WI38 (cell line): Measurements from ENCODE around the gene GYS1.
"Not testable (repeated sequence)": the region's sequence is repeated elsewhere in the genome, so short reads cannot be mapped to it uniquely, and the experiment has no call there.

Experiments
- H3K4me3 ChIP-seq: 2 replicates; pipeline ENCODE4 v1.5.1; 2011; ENCODE audit warnings: low read depth, mild to moderate bottlenecking, control low read depth, low read length
- TF ChIP-seq, protein P1 (sequence below): IDR thresholded peaks from 2 replicates; pipeline ENCODE4 v1.5.1; 2012; ENCODE audit warnings: low read depth, mild to moderate bottlenecking, control low read depth, low read length

The GYS1 gene

DNA sequence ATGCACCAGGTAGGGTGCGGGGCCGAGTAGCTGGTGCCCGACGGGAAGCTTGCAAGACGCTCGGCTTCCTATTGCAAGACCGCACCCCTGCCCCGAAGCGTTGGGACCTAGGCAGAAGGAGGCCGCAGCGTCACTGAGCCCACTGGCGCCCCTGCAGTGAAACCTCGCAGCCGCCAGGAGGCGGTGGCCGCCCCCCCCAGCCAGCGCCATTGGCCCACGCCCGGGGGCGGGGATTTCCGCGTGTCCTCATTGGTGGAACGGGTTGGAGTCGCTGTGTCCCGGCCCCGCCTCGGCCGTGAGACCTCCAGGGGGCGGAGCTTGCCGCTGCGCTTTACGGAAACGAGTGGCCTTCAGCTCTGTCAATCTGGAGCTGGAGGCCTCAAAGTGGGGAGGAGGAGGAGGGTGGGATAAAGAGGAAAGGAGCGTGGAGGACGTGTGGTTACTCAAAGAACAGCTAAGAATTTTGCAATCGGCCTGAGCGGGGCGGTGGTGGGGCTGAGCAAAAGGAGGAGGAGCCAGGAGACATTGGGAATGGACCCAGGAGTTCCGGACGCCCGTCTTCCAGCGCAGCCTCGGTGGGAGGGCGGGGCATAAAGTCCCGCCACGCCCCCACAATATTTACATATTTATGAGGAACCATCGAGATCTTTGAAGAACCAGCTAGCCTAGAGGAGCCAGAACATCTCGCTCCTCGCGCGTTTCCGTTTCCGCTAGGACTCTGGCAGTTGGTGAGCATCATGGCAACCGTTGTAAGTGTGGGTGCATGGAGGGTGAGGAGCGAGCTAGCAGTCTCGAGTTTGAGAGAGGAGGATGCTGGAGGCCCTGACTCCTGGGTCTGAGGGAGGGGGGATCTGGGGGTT is at the start of gene GYS1, which contains the start of gene RUVBL2:
Gene GYS1 (minus strand): TSS at position 135 of the 860 bp plus-strand sequence. CDS start 197 bp downstream, outside the sequence.
Gene RUVBL2 (plus strand): TSS at position 713 of the 860 bp plus-strand sequence. CDS start 25 bp downstream, at position 738.
- TF ChIP-seq, protein P1, sequence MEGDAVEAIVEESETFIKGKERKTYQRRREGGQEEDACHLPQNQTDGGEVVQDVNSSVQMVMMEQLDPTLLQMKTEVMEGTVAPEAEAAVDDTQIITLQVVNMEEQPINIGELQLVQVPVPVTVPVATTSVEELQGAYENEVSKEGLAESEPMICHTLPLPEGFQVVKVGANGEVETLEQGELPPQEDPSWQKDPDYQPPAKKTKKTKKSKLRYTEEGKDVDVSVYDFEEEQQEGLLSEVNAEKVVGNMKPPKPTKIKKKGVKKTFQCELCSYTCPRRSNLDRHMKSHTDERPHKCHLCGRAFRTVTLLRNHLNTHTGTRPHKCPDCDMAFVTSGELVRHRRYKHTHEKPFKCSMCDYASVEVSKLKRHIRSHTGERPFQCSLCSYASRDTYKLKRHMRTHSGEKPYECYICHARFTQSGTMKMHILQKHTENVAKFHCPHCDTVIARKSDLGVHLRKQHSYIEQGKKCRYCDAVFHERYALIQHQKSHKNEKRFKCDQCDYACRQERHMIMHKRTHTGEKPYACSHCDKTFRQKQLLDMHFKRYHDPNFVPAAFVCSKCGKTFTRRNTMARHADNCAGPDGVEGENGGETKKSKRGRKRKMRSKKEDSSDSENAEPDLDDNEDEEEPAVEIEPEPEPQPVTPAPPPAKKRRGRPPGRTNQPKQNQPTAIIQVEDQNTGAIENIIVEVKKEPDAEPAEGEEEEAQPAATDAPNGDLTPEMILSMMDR, result peak; percentile 67
- H3K4me3 ChIP-seq, result peak within 1 kb of the TSS; percentile 97

DNA sequence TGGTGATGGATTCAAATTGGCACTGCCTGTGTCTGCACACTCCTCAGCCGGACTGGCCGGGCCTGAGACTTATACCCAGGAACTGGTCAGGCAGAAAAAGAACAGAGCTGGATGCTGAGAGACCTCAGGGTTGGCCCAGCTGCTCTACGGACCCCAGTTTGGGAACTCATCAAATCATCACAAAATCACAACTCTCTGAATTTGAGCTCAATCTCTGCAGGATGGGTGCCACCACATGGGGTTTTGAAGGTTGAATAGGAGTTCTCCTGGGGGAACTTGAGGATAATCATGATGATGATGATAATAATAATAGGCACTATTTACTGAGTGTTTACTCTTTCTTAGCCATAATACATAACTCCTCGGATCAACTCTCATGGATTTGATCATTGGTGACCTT is 49.6 kb upstream of the GYS1 start:
- not testable (repeated sequence) for H3K4me3 ChIP-seq

DNA sequence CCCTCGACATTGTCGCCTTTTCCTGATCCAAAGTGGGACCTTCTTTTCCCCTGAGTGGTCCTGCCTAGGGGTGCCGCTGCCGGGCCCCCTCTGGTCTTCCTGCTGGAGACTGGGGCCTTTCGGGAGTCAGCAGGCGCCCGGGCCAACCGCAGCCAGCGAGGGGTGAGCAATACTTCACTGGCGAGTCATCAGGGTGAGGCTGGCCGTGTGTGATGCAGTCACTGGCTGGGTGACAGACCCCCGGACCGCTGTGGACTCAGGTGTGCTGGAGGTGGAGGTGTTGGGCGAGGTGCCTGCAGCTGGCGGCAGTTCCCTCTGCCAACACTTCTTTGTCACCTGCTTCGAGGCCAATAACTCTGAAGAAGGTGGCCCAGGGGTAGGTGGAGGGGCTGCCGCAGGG is 49.1 kb upstream of the GYS1 start:
- H3K4me3 ChIP-seq, result no peak overlapping the region
- TF ChIP-seq, protein P1, result no peak

DNA sequence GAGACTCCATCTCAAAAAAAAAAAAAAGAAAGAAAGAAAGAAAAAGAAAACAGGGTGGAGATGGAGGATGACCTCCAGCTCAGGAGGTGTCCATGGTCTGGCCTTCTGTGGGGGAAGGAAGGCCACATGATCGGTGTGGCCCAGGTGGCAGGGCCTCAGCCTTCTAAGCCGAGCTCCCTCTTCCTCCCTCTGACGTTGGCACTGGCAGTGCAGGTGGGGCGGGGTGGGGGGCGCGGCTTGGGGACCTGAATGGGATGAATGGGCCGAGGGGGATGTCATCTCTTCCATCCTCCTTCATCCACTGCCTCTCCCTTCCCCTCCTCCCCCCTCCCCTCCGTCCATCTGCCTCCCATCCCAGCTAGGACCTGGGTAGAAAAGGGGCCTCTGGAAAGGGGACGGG is 46.6 kb upstream of the GYS1 start:
- not testable (repeated sequence) for H3K4me3 ChIP-seq

DNA sequence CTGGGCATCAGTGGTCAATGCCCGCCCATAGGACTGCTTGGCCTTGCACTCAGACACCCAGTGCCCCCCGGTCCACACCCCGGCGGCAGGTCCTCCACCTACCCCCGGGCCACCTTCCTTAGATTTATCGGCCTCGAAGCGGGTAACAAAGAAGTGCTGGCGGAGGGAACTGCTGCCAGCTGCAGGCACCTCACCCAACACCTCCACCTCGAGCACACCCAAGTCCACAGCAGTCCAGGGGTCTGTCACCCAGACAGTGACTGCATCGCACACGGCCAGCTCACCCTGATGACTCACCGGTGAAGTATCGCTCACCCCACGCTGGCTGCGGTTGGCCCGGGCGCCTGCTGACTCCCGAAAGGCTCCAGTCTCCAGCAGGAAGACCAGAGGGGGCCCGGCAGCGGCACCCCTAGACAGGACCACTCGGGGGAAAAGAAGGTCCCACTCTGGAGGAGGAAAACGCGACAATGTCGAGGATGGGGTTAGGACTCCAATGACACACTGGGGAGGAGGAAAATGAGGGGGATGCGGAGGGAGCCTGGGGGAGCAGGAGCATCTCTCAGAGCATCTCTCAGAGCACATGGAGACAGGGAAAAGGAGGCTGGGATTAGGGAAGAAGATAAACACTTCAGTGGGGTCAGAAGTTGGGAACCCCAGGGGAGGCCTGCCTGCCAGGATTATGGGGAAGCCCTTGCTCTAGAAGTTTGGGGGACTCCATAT is 45.6 kb upstream of the GYS1 start:
- H3K4me3 ChIP-seq, result not testable (repeated sequence)

DNA sequence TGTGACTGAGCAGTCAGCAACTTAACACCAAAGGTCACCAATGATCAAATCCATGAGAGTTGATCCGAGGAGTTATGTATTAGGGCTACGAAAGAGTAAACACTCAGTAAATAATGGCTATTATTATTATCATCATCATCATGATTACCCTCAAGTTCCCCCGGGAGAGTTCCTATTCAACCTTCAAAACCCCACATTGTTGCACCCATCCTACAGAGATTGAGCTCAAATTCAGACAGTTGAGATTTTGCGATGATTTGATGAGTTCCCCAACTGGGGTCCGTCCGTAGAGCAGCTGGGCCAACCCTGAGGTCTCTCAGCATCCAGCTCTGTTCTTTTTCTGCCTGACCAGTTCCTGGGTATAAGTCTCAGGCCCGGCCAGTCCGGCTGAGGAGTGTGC is 45.0 kb upstream of the GYS1 start:
- H3K4me3 ChIP-seq, result not testable (repeated sequence)

DNA sequence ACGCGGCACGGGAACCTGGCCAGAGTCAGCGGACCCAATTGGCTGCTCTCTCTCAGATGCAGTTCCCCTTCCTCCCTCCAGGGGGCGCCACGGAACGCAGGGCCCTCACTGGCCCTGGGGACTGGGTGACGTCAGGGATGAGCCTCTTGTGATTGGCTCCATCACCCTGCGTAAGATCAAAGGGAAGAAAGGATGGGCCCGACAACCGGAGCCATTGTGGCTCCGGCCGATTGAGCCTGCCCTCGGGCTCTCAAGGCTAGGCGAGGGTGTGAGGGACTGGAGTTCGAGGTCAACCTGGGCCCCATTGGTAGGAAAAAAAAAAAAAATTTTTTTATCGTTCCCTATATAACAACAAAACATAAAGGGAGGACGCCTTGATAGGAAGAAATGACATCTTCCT is 43.7 kb upstream of the GYS1 start, which contains the start of gene CGB1:
Gene CGB1 (minus strand): TSS at position 81 of the 400 bp plus-strand sequence. CDS start 184 bp downstream, outside the sequence.
- TF ChIP-seq, protein P1, result peak; percentile 42
- not testable (repeated sequence) for H3K4me3 ChIP-seq

DNA sequence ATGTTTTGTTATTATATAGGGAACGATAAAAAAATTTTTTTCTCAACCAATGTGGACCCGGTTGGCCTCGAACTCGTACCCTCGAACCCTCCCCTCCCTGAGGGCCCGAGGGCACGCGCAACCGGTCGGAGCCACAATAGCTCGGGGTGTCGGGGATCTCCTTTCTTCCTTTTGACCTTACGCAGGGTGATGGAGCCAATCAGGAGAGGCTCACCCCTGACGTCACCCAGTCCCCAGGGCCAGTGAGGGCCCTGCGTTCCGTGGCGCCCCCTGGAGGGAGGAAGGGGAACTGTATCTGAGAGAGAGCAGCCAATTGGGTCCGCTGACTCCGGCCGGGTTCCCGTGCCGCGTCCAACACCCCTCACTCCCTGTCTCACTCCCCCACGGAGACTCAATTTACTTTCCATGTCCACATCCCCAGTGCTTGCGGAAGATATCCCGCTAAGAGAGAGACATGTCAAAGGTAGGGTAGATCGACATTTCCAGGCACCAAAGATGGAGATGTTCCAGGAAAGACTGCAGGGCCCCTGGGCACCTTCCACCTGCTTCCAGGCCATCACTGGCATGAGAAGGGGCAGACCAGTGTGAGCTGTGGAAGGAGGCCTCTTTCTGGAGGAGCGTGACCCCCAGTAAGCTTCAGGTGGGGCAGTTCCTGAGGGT is 38.7 kb upstream of the GYS1 start, which contains the start of gene CGB2:
Gene CGB2 (plus strand): TSS at position 249 of the 660 bp plus-strand sequence. CDS start 206 bp downstream, at position 455.
- H3K4me3 ChIP-seq, result not testable (repeated sequence)

DNA sequence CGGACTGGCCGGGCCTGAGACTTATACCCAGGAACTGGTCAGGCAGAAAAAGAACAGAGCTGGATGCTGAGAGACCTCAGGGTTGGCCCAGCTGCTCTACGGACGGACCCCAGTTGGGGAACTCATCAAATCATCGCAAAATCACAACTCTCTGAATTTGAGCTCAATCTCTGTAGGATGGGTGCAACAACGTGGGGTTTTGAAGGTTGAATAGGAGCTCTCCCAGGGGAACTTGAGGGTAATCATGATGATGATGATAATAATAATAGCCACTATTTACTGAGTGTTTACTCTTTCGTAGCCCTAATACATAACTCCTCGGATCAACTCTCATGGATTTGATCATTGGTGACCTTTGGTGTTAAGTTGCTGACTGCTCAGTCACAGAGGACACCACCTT is 37.2 kb upstream of the GYS1 start:
- H3K4me3 ChIP-seq, result not testable (repeated sequence)

DNA sequence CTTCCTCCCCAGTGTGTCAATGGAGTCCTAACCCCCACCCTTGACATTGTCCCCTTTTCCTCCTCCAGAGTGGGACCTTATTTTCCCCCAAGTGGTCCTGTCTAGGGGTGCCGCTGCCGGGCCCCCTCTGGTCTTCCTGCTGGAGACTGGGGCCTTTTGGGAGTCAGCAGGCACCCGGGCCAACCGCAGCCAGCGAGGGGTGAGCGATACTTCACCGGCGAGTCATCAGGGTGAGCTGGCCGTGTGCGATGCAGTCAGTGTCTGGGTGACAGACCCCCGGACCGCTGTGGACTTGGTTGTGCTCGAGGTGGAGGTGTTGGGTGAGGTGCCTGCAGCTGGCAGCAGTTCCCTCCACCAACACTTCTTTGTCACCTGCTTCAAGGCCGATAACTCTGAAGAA is 36.6 kb upstream of the GYS1 start:
- H3K4me3 ChIP-seq, result not testable (repeated sequence)

DNA sequence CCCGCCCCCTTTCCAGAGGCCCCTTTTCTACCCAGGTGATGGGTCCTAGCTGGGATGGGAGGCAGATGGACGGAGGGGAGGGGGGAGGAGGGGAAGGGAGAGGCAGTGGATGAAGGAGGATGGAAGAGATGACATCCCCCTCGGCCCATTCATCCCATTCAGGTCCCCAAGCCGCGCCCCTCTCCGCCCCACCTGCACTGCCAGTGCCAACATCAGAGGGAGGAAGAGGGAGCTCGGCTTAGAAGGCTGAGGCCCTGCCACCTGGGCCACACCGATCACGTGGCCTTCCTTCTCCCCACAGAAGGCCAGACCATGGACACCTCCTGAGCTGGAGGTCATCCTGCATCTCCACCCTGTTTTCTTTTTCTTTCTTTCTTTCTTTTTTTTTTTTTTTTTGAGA is 35.6 kb upstream of the GYS1 start:
- not testable (repeated sequence) for H3K4me3 ChIP-seq

DNA sequence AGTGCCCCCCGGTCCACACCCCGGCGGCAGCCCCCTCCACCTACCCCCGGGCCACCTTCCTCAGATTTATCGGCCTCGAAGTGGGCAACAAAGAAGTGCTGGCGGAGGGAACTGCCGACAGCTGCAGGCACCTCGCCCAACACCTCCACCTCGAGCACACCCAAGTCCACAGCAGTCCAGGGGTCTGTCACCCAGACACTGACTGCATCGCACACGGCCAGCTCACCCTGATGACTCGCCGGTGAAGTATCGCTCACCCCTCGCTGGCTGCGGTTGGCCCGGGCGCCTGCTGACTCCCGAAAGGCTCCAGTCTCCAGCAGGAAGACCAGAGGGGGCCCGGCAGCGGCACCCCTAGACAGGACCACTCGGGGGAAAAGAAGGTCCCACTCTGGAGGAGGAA is 32.5 kb upstream of the GYS1 start:
- not testable (repeated sequence) for H3K4me3 ChIP-seq

DNA sequence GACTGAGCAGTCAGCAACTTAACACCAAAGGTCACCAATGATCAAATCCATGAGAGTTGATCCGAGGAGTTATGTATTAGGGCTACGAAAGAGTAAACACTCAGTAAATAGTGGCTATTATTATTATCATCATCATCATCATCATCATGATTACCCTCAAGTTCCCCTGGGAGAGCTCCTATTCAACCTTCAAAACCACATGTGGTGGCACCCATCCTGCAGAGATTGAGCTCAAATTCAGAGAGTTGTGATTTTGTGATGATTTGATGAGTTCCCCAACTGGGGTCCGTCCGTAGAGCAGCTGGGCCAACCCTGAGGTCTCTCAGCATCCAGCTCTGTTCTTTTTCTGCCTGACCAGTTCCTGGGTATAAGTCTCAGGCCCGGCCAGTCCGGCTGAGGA is 32.0 kb upstream of the GYS1 start:
- not testable (repeated sequence) for H3K4me3 ChIP-seq

DNA sequence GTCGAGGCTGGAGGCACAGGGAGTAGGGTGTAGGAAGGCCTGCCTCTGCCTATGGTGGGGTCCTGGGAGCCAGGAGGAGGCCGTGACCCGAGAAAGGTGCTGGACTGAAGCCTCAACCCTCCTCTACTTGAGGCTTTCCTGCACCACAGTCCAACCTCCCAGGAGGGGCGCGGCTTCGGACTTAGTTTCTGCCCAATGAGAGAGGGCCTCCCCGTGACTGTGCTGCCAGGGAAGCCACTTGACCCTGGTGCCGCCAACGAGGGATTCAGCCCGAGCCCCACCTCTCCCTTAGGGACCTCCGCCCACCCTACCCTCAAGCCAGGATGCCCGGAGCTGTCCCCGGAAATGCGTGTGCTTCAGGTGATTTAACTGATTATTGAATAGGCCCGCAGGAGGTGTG is 31.1 kb upstream of the GYS1 start, which contains the start of gene CGB3:
Gene CGB3 (minus strand): TSS at position 101 of the 400 bp plus-strand sequence. CDS start 362 bp downstream, outside the sequence.
- not testable (repeated sequence) for H3K4me3 ChIP-seq
